HCT116 (cell line): Measurements from ENCODE around the gene USPL1. TPM values are rescaled to one million over a fixed set of nuclear protein-coding genes. Genes with fewer than 3 reads are reported as not detected.

Experiments
- ATAC-seq: fragments of 200-7000 bp; cut with Tn5 transposase; 2 replicates; pipeline ENCODE4 v1.9.1; 2020; ENCODE audit warnings: mild to moderate bottlenecking, moderate library complexity
- BruUV-seq: library from RNA; stranded (reverse); fragments of 400-500 nt; replicated peaks from 2 replicates; lab custom pipeline; 2021; lab: Mats Ljungman, UMichigan
- CTCF ChIA-PET: fragments of 300-600 bp; sonication (Branson Sonifier 250); formaldehyde crosslinking; loops from one replicate; lab custom pipeline; 2021; ENCODE audit warnings: antibody characterized with exemption; lab: Charles Lee
- POLR2A ChIA-PET: fragments of 300-600, 350-600 bp; sonication (Branson Sonifier 250); formaldehyde crosslinking; loops from one replicate; lab custom pipeline; 2021; ENCODE audit warnings: antibody characterized with exemption; lab: Charles Lee
- RAD21 ChIA-PET, 2 experiments: fragments of 300-600 bp; sonication (Branson Sonifier 250); formaldehyde crosslinking; loops; one replicate each; lab custom pipeline; 2023; ENCODE audit warnings: low total read pairs in 2 of 2; ENCODE audit not compliant: uncharacterized antibody in 2 of 2, unreplicated experiment in 2 of 2, low non-redundant PET in 1 of 2; lab: Charles Lee
- DNase-seq: peaks from one replicate; pipeline ENCODE4 v3.0.0-alpha.2; 2010; ENCODE audit warnings: low read depth, low spot score
- H2AFZ ChIP-seq: fragments of 200-600 bp; shearing (Covaris generic), sonication (generic); 2 replicates; pipeline ENCODE4 v1.6.1; 2017; ENCODE audit warnings: low read depth, mixed run types, mixed read lengths, antibody characterized with exemption, low read length; ENCODE audit not compliant: poor library complexity, severe bottlenecking
- H3K27ac ChIP-seq: 2 replicates; pipeline ENCODE4 v1.5.1; 2012; ENCODE audit warnings: low read depth, low read length
- H3K27me3 ChIP-seq: fragments of 200-600 bp; sonication (generic); 2 replicates; pipeline ENCODE4 v1.6.1; 2016; ENCODE audit warnings: mixed run types, low read length, mixed read lengths; ENCODE audit not compliant: insufficient read depth
- H3K36me3 ChIP-seq, 2 experiments: fragments of 200-500 bp in 1 of 2; fragments of 200-600 bp in 1 of 2; sonication (Bioruptor generic) in 1 of 2; sonication (generic) in 1 of 2; 2 replicates each; pipeline versions ENCODE4 v1.5.1 to v1.6.1; 2014 to 2016; ENCODE audit warnings: low read length in 2 of 2, inconsistent platforms in 1 of 2, mixed read lengths in 1 of 2, mixed run types in 1 of 2; ENCODE audit not compliant: insufficient read depth in 2 of 2, control insufficient read depth in 1 of 2
- H3K4me1 ChIP-seq, 2 experiments: fragments of 200-600 bp in 1 of 2; sonication (generic) in 1 of 2; 2 replicates each; pipeline versions ENCODE4 v1.5.1 to v1.6.1; 2012 to 2017; ENCODE audit warnings: low read length in 2 of 2, inconsistent platforms in 1 of 2, mild to moderate bottlenecking in 1 of 2, mixed read lengths in 1 of 2, mixed run types in 1 of 2, moderate library complexity in 1 of 2; ENCODE audit not compliant: insufficient read depth in 2 of 2, control insufficient read depth in 1 of 2
- H3K4me2 ChIP-seq: fragments of 200-600 bp; sonication (generic); 2 replicates; pipeline ENCODE4 v1.6.1; 2017; ENCODE audit warnings: mixed run types, low read length, mixed read lengths
- H3K4me3 ChIP-seq, 2 experiments: fragments of 200-600 bp in 1 of 2; sonication (generic) in 1 of 2; replicated peaks in 1 of 2; 2 replicates each; pipeline ENCODE4 v1.5.1; 2011 to 2016; ENCODE audit warnings: low read length in 2 of 2, control low read depth in 1 of 2, low read depth in 1 of 2, mild to moderate bottlenecking in 1 of 2, mixed read lengths in 1 of 2, mixed run types in 1 of 2
- H3K79me2 ChIP-seq: fragments of 200-600 bp; sonication (generic); 2 replicates; pipeline ENCODE4 v1.6.1; 2017; ENCODE audit warnings: mild to moderate bottlenecking, mixed run types, low read length, moderate library complexity, mixed read lengths; ENCODE audit not compliant: insufficient read depth
- H3K9ac ChIP-seq: fragments of 200-600 bp; sonication (generic); 2 replicates; pipeline ENCODE4 v1.6.1; 2016; ENCODE audit warnings: low read length, mixed read lengths
- H3K9me2 ChIP-seq: fragments of 200-600 bp; sonication (generic), shearing (Covaris generic); 2 replicates; pipeline ENCODE4 v1.6.1; 2017; ENCODE audit warnings: mixed run types, mild to moderate bottlenecking, moderate library complexity; ENCODE audit not compliant: insufficient read depth
- H3K9me3 ChIP-seq, 2 experiments: fragments of 200-500 bp in 1 of 2; fragments of 200-600 bp in 1 of 2; sonication (Bioruptor generic) in 1 of 2; sonication (generic) in 1 of 2; 2 replicates each; pipeline ENCODE4 v1.6.1; 2014 to 2017; ENCODE audit warnings: low read length in 2 of 2, mixed read lengths in 2 of 2, inconsistent platforms in 1 of 2, low read depth in 1 of 2, mild to moderate bottlenecking in 1 of 2, mixed run types in 1 of 2, moderate library complexity in 1 of 2; ENCODE audit not compliant: control insufficient read depth in 1 of 2, insufficient read depth in 1 of 2
- H4K20me1 ChIP-seq: fragments of 200-600 bp; sonication (generic), shearing (Covaris generic); 2 replicates; pipeline ENCODE4 v1.6.1; 2017; ENCODE audit warnings: mixed run types, mild to moderate bottlenecking, moderate library complexity; ENCODE audit not compliant: insufficient read depth
- CBX3 ChIP-seq: IDR thresholded peaks from 2 replicates; pipeline ENCODE4 v1.6.1; 2012; ENCODE audit warnings: low read depth
- FOSL1 ChIP-seq: IDR thresholded peaks from 2 replicates; pipeline ENCODE4 v1.6.1; 2012; ENCODE audit warnings: low read depth
- JUND ChIP-seq: IDR thresholded peaks from 2 replicates; pipeline ENCODE4 v1.6.1; 2012
- RAD21 ChIP-seq: IDR thresholded peaks from 2 replicates; pipeline ENCODE4 v1.6.1; 2012; ENCODE audit warnings: low read depth, mild to moderate bottlenecking
- TCF7L2 ChIP-seq: IDR thresholded peaks from 2 replicates; pipeline ENCODE4 v1.7.0; 2011; ENCODE audit warnings: borderline replicate concordance, inconsistent platforms; ENCODE audit not compliant: insufficient read depth, insufficient read length; ENCODE audit errors: extremely low read depth
- intact Hi-C: fragments of 100-400 bp; cut with micrococcal nuclease; formaldehyde crosslinking; loops from 2 replicates; pipeline ENCODE4 v1.10.0; 2022
- total RNA-seq: library from RNA; stranded (reverse); gene quantifications from one replicate; pipeline ENCODE4 v1.2.1, GENCODE V29; 2021; ENCODE audit not compliant: unreplicated experiment
- TF ChIP-seq, protein P1 (sequence below), 3 experiments: fragments of 200-600 bp in 1 of 3; sonication (generic) in 1 of 3; IDR thresholded peaks in 2 of 3; conservative IDR thresholded peaks in 1 of 3; 2 replicates each; pipeline ENCODE4 v1.5.1; 2012 to 2017; ENCODE audit warnings: low read depth in 2 of 3, low read length in 2 of 3, antibody characterized with exemption in 1 of 3, borderline replicate concordance in 1 of 3, control low read depth in 1 of 3, mild to moderate bottlenecking in 1 of 3, mixed read lengths in 1 of 3, mixed run types in 1 of 3, moderate library complexity in 1 of 3; ENCODE audit not compliant: insufficient read depth in 1 of 3

The USPL1 gene
- total RNA-seq, 1 experiment from 2014 or later, result 19.7 TPM

GRCh38 chr13:30577401-30577852, 40.3 kb upstream of the USPL1 start:
- RAD21 ChIA-PET, result no interaction called here
- H3K4me3 ChIP-seq, result no peak overlapping the region
- H3K4me1 ChIP-seq, result peaks cover 31 to 35% of the 10 kb centered on the region in 2 experiments
- H3K9ac ChIP-seq, result no peak overlapping the region
- H3K4me2 ChIP-seq, result peak overlapping the region; percentile 45
- no peaks in the 10 kb centered on the region for H3K27me3 ChIP-seq
- H4K20me1 ChIP-seq, result no peaks in the 10 kb centered on the region
- CTCF ChIA-PET, result interaction anchor here (1.0 kb wide), 1 partner anchor 462 kb away, joined by 3 read pairs; no protein-coding TSS in a partner anchor
- H3K27ac ChIP-seq, result no peak overlapping the region
- no peaks in the 10 kb centered on the region for H3K36me3 ChIP-seq
- no peaks in the 10 kb centered on the region for H3K9me2 ChIP-seq
- ATAC-seq (peak; percentile 94), DNase-seq (peak; percentile 57)
- H3K79me2 ChIP-seq, result no peaks in the 10 kb centered on the region
- POLR2A ChIA-PET, result no interaction called here
- no TSS peak for BruUV-seq
- no peaks in the 10 kb centered on the region for H3K9me3 ChIP-seq
- intact Hi-C loops, result loop anchor here (10.0 kb wide), 1 partner anchor 233 kb away; no protein-coding TSS in a partner anchor
- TF ChIP-seq CBX3 (peak; percentile 36; the same call in 1 of the 2 replicates), RAD21 (no peak), JUND (peak; percentile 37; the same call in 1 of the 2 replicates), TCF7L2 (no peak), FOSL1 (peak; percentile 64; the same call in 1 of the 2 replicates)
- TF ChIP-seq, protein P1, sequence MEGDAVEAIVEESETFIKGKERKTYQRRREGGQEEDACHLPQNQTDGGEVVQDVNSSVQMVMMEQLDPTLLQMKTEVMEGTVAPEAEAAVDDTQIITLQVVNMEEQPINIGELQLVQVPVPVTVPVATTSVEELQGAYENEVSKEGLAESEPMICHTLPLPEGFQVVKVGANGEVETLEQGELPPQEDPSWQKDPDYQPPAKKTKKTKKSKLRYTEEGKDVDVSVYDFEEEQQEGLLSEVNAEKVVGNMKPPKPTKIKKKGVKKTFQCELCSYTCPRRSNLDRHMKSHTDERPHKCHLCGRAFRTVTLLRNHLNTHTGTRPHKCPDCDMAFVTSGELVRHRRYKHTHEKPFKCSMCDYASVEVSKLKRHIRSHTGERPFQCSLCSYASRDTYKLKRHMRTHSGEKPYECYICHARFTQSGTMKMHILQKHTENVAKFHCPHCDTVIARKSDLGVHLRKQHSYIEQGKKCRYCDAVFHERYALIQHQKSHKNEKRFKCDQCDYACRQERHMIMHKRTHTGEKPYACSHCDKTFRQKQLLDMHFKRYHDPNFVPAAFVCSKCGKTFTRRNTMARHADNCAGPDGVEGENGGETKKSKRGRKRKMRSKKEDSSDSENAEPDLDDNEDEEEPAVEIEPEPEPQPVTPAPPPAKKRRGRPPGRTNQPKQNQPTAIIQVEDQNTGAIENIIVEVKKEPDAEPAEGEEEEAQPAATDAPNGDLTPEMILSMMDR (IDR thresholded peaks at IDR 0.05 in 2 of 3, conservative IDR thresholded peaks at IDR 0.05 in 1 of 3; ENCODE audit: borderline replicate concordance in 1 of 3, insufficient read depth in 1 of 3, low read depth in 2 of 3, low read length in 2 of 3), result no peak
- no peak overlapping the region for H2AFZ ChIP-seq
